BLaER1 treated with 17β-estradiol and CSF1 and Interleukin-3, amounts not matched to agents 10 nM and 100 nM (cell line): ENCODE measurements around the gene KCNT1.

Experiments used
- H3K27ac ChIP-seq, 11 experiments: shearing (Covaris generic); formaldehyde crosslinking; 2 replicates each; pipeline ENCODE4 v1.8.1; 2022
- H3K27me3 ChIP-seq, 11 experiments: shearing (Covaris generic); formaldehyde crosslinking; 2 replicates each; pipeline ENCODE4 v1.8.1; 2022
- H3K36me3 ChIP-seq, 11 experiments: shearing (Covaris generic); formaldehyde crosslinking; 2 replicates each; pipeline ENCODE4 v1.8.1; 2022
- H3K4me1 ChIP-seq, 10 experiments: shearing (Covaris generic); formaldehyde crosslinking; 2 replicates each; pipeline ENCODE4 v1.8.1; 2022
- H3K4me2 ChIP-seq, 11 experiments: shearing (Covaris generic); formaldehyde crosslinking; 2 replicates each; pipeline ENCODE4 v1.8.1; 2022
- H3K4me3 ChIP-seq, 10 experiments: shearing (Covaris generic); formaldehyde crosslinking; 2 replicates each; pipeline ENCODE4 v1.8.1; 2022
- H3K9ac ChIP-seq, 11 experiments: shearing (Covaris generic); formaldehyde crosslinking; 2 replicates each; pipeline ENCODE4 v1.8.1; 2022
- H3K9me3 ChIP-seq, 11 experiments: shearing (Covaris generic); formaldehyde crosslinking; replicated peaks in 1 of 11; 2 replicates each; pipeline ENCODE4 v1.8.1; 2022
- H4K20me1 ChIP-seq, 11 experiments: shearing (Covaris generic); formaldehyde crosslinking; 2 replicates each; pipeline ENCODE4 v1.8.1; 2022
- Cebpa-rat ChIP-seq, 11 experiments: shearing (Covaris generic); IDR thresholded peaks; 2 replicates each; pipeline ENCODE4 v1.8.1; 2022

KCNT1 gene

GRCh38 chr9:135748676-135749075, 46.7 kb downstream of the KCNT1 start:
- no peak overlapping the region for H3K27ac ChIP-seq
- H3K9ac ChIP-seq, result no peak overlapping the region
- no peaks in the 10 kb centered on the region for H3K9me3 ChIP-seq
- H3K4me3 ChIP-seq, result no peak overlapping the region
- peaks cover 0 to 16% (median 0%) of the 10 kb centered on the region in 11 experiments; a peak in 4 of 22 replicates for H4K20me1 ChIP-seq
- no peak overlapping the region for H3K4me2 ChIP-seq
- no peaks in the 10 kb centered on the region for H3K36me3 ChIP-seq
- no peak for TF ChIP-seq Cebpa-rat (IDR thresholded peaks at IDR 0.05)
- no peaks in the 10 kb centered on the region for H3K27me3 ChIP-seq
- H3K4me1 ChIP-seq, result peaks cover 0 to 15% (median 4%) of the 10 kb centered on the region in 10 experiments; a peak in 7 of 20 replicates

GRCh38 chr9:135749171-135750045, 47.4 kb downstream of the KCNT1 start:
- Histone ChIP-seq H3K4me3 (no peak overlapping the region), H3K9me3 (no peaks in the 10 kb centered on the region)
- no peak for TF ChIP-seq Cebpa-rat (IDR thresholded peaks at IDR 0.05)

GRCh38 chr9:135750786-135751185, 48.8 kb downstream of the KCNT1 start:
- Histone ChIP-seq H3K9ac (no peak overlapping the region), H3K36me3 (no peaks in the 10 kb centered on the region), H3K4me3 (no peak overlapping the region), H3K27ac (no peak overlapping the region), H3K9me3 (no peaks in the 10 kb centered on the region), H4K20me1 (peaks cover 0 to 7% (median 0%) of the 10 kb centered on the region in 11 experiments; a peak in 3 of 22 replicates), H3K4me1 (peaks cover 0 to 15% (median 4%) of the 10 kb centered on the region in 10 experiments; a peak in 7 of 20 replicates), H3K27me3 (no peaks in the 10 kb centered on the region), H3K4me2 (no peak overlapping the region)
- no peak for TF ChIP-seq Cebpa-rat (IDR thresholded peaks at IDR 0.05)

More at GRCh38 chr9:135749171-135750045, 47.4 kb downstream of the KCNT1 start:
- Histone ChIP-seq H3K36me3 (no peaks in the 10 kb centered on the region), H3K4me1 (peaks cover 0 to 15% (median 4%) of the 10 kb centered on the region in 10 experiments; a peak in 7 of 20 replicates), H3K9ac (no peak overlapping the region), H3K27ac (no peak overlapping the region), H3K27me3 (no peaks in the 10 kb centered on the region), H3K4me2 (no peak overlapping the region), H4K20me1 (peaks cover 0 to 9% (median 0%) of the 10 kb centered on the region in 11 experiments; a peak in 4 of 22 replicates)

GRCh38 chr9:135751501-135751900, 49.5 kb downstream of the KCNT1 start:
- Histone ChIP-seq H3K27ac (no peak overlapping the region), H3K4me1 (peaks cover 0 to 13% (median 4%) of the 10 kb centered on the region in 10 experiments; a peak in 7 of 20 replicates), H3K9ac (no peak overlapping the region), H3K4me2 (no peak overlapping the region; a peak in 1 of 22 replicates), H3K36me3 (no peaks in the 10 kb centered on the region), H3K4me3 (no peak overlapping the region), H4K20me1 (peaks cover 0 to 7% (median 0%) of the 10 kb centered on the region in 11 experiments; a peak in 3 of 22 replicates), H3K27me3 (no peaks in the 10 kb centered on the region), H3K9me3 (no peaks in the 10 kb centered on the region)
- no peak for TF ChIP-seq Cebpa-rat (IDR thresholded peaks at IDR 0.05)

GRCh38 chr9:135752281-135753204, 50.6 kb downstream of the KCNT1 start:
- no peak for TF ChIP-seq Cebpa-rat (IDR thresholded peaks at IDR 0.05)
- Histone ChIP-seq H3K4me3 (no peak overlapping the region), H3K27me3 (no peaks in the 10 kb centered on the region), H3K4me2 (peak overlapping the region in 2 of 11 experiments; percentile 8 to 15; a peak in 3 of 22 replicates), H3K36me3 (no peaks in the 10 kb centered on the region), H3K4me1 (peaks cover 0 to 11% (median 4%) of the 10 kb centered on the region in 10 experiments; a peak in 7 of 20 replicates), H3K9ac (peak overlapping the region in 1 of 11 experiments; percentile 12; a peak in 1 of 22 replicates), H4K20me1 (peaks cover 0 to 1% (median 0%) of the 10 kb centered on the region in 11 experiments; a peak in 3 of 22 replicates), H3K27ac (no peak overlapping the region), H3K9me3 (no peaks in the 10 kb centered on the region)

- Histone ChIP-seq H3K4me2 (no peak overlapping the region), H3K9ac (no peak overlapping the region), H3K4me3 (no peak overlapping the region), H4K20me1 (peaks cover 0 to 7% (median 0%) of the 10 kb centered on the region in 11 experiments; a peak in 2 of 22 replicates), H3K36me3 (no peaks in the 10 kb centered on the region), H3K9me3 (no peaks in the 10 kb centered on the region), H3K4me1 (peaks cover 0 to 11% (median 4%) of the 10 kb centered on the region in 10 experiments; a peak in 7 of 20 replicates), H3K27ac (no peak overlapping the region), H3K27me3 (no peaks in the 10 kb centered on the region)
- TF ChIP-seq Cebpa-rat (IDR thresholded peaks at IDR 0.05), result no peak
These were observed 51.6 kb downstream of the KCNT1 start for GRCh38 chr9:135753391-135754105.

GRCh38 chr9:135756576-135756975, 54.6 kb downstream of the KCNT1 start:
- Histone ChIP-seq H3K4me3 (no peak overlapping the region), H3K27me3 (no peaks in the 10 kb centered on the region), H4K20me1 (peaks cover 0 to 34% (median 0%) of the 10 kb centered on the region in 11 experiments; a peak in 2 of 22 replicates), H3K4me2 (no peak overlapping the region), H3K4me1 (peaks cover 0 to 10% (median 4%) of the 10 kb centered on the region in 10 experiments; a peak in 7 of 20 replicates), H3K9me3 (no peaks in the 10 kb centered on the region), H3K27ac (no peak overlapping the region), H3K9ac (no peak overlapping the region), H3K36me3 (no peaks in the 10 kb centered on the region)
- no peak for TF ChIP-seq Cebpa-rat (IDR thresholded peaks at IDR 0.05)

GRCh38 chr9:135757356-135757755, 55.4 kb downstream of the KCNT1 start:
- Histone ChIP-seq H3K36me3 (no peaks in the 10 kb centered on the region), H3K4me2 (no peak overlapping the region), H3K4me3 (no peak overlapping the region), H3K27me3 (no peaks in the 10 kb centered on the region), H4K20me1 (peaks cover 0 to 39% (median 0%) of the 10 kb centered on the region in 11 experiments; a peak in 2 of 22 replicates), H3K9ac (no peak overlapping the region; a peak in 1 of 22 replicates), H3K4me1 (peaks cover 0 to 6% (median 0%) of the 10 kb centered on the region in 10 experiments; a peak in 4 of 20 replicates), H3K27ac (no peak overlapping the region), H3K9me3 (no peaks in the 10 kb centered on the region)
- no peak for TF ChIP-seq Cebpa-rat (IDR thresholded peaks at IDR 0.05)
